NCI-H1105 (cell line): Measurements from ENCODE around the gene CENPQ.
"Not testable (repeated sequence)": the region's sequence is repeated elsewhere in the genome, so short reads cannot be mapped to it uniquely, and the experiment has no call there.

Source experiments
- DNase-seq: peaks from one replicate; lab custom pipeline; 2025; lab: John Stamatoyannopoulos, UW

CENPQ gene

DNA sequence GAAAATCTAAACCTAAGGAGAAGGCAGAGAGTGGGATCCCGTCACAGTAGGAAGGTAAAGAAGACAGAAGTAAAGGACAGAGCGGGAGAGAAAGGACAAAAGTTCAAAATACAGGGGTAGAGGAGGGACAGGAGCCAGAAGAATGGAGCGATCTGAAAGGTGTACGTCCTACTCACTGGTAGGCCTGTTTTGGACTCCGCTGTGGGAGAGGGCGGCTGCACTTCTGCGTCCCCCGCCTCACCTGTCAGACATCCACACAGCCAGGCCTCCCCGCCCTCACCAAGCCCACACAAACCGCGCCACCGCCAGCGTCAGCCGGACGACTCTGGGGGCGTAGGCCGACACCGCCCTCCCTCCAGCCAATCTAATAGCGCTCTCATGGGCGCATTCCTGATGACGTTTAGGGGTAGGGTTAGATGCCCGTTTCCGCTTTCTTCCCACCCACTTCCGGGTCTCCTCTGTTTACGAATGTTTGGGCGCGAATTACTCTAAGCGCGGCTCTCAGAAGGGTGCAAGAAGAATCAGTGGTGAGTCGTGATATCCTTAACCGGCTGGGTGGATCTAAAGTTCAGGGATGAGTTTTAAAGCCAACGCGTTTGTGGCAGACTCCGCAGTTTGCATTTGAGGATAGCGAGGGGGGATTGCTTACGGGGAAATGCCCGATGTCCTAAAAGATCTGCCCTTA is at the start of gene CENPQ, which contains the start of gene MMUT:
CENPQ (plus strand) TSS at position 444 of the 685 bp plus-strand sequence. CDS start 6,807 bp downstream, outside the sequence.
MMUT (minus strand) TSS at position 327 of the 685 bp plus-strand sequence. CDS start 3,787 bp downstream, outside the sequence.
- peak; percentile 97 for DNase-seq

DNA sequence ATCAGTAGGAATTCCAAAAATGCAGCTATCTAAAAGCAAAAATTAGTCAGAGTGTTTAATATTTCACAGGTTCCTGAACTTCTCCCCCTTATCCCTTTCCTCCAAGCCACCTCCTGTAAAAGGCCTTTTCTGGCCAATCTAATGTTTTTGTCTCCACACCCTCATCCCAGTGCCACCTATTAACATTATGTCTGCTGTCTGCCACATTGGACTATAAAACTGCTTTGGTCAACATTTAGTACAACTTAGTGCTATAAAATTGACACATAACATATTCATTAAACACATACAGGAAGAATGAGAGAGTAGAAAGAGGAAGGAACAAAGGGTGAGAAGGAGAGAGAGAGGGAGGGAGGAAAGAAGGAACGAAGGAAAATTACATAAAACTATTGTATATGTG is 47.8 kb upstream of the CENPQ start:
- no peak for DNase-seq

- no peak for DNase-seq
Measured at GRCh38 chr6:49416195-49416594, 47.0 kb upstream of the CENPQ start.

GRCh38 chr6:49423817-49424216 is 39.4 kb upstream of the CENPQ start:
- DNase-seq, result peak; percentile 16

DNA sequence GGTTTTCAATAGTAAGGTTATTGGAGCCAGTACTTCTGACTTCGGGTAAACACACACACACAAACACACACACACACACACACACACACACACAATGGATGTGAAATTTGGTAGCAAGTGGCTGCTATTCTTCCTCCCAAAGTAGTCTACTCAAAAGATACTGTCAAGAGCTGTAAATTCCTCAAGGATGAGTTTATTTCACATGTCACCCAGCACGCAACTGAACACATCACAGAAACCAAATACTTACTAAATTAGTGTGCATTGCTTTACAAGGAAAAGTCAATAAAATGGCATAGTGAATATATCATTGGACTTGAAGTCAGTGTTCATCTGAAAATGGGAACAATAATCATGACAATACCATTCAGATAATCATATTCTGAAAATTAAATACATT is 33.0 kb upstream of the CENPQ start:
- no peak for DNase-seq

DNA sequence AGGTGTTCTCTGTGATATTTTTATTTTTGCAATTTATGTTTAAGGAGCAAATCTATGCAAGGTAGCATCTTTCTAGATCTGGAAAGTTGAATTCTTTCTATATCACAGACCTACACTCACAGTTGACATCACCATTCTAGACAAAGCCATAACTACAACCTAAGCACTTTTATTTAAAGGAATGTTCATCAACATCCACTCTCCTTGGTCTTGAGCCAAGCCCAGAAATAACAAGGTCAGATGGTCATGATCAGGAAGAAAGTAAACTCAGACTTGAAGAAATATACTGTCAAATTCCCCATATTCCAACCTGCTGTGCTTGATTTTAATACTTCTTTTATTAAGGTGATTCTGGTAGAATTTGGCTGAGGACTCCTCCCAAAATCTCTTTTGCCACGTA is 32.3 kb upstream of the CENPQ start:
- DNase-seq, result no peak

- DNase-seq, result no peak
Measured at GRCh38 chr6:49453221-49453620, 9.9 kb upstream of the CENPQ start.

DNA sequence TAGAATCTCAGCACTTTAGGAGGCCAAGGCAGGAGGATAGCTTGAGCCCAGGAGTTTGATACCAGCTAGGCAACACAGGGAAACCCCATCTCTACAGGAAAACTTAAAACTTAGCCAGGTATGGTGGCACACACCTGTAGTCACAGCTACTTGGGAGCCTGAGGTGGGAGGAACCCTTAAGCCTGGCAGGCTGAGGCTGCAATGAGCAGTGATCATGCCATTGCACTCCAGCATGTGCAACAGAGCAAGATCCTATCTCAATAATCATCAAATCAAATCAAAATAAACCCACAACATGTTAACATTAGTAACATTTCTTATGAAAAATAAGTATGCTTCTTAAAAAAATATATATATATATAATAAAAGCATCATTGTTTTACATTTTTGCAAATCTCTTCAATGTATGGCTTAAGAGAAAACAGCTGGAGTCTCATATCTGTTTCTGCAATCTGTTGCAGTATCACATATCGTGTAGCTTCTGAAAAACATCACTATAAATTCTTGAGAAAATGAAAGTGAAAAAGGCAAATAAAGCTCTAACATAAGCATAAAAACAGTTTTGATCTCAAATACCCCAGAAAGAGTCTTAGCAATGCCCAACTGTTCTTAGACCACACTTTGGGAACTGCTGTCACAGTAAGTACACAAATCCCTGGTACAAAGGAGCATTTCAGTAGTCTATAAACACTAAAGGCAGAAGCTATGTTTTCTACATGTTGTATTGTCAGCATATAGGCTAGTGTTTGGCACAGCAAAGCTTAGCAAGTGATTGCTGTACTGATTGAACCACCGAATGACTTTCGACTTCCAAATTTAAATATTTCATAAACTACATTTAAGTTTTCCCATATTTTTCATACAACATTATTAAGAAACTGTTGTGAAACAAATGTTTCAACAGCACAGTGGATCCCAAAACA is 8.1 kb upstream of the CENPQ start:
- DNase-seq, result no peak

GRCh38 chr6:49457771-49458170 is 5.4 kb upstream of the CENPQ start:
- DNase-seq, result no peak

GRCh38 chr6:49462071-49462470 is 1.1 kb upstream of the CENPQ start:
- no peak for DNase-seq

- no peak for DNase-seq
Measured at GRCh38 chr6:49462599-49462926, 607 bp upstream of the CENPQ start.

DNA sequence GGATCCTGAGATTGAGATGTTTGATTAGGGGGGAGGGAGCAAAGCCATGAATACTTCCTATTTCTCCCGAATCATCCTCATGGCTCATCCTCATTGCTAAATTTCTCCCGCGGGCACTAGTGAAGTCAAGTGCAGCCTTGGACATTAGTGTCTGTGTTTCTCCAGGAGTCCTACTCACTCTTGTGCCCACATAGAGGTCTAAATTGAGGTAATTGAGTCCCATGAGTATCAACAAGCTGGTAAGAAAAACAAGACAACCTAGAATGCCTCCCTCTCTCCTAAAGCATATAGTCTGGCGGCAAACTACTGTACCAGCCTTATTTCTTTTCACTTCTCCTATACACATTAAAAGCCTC is 420 bp downstream of the CENPQ start:
- DNase-seq, result no peak

DNA sequence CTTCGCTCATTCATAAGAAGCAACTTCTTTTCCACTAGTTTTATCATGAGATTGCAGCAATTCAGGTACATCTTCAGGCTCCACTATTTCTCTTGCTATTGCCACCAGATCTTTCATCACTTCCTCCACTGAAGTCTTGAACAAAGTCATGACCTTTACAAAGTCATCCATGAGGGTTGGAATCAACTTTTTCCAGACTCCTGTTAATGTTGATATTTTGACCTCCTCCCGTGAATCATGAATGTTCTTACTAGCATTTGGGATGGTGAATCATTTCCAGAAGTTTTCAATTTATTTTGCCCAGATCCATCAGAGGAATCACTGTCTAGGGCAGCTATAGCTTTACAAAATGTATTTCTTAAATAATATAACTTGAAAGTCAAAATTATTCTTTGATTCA is 1.5 kb downstream of the CENPQ start:
- DNase-seq, result no peak

DNA sequence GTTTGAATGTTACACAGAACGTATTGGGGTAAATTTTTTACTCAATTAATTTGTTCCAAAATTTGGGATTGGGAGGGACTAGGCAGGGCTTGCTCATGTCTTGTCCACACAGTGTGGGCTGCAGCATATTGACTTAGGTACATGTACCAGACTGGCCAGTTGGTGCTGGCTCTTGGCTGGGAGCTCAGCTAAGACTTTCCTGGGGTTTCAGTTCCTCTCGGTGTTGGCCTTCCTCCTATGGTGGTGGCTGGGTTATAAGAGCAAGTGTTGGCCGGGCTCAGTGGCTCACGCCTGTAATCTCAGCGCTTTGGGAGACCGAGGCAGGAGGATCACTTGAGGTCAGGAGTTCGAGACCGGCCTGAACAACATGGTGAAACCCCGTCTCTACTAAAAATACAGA is 4.9 kb downstream of the CENPQ start:
- DNase-seq, result no peak

DNA sequence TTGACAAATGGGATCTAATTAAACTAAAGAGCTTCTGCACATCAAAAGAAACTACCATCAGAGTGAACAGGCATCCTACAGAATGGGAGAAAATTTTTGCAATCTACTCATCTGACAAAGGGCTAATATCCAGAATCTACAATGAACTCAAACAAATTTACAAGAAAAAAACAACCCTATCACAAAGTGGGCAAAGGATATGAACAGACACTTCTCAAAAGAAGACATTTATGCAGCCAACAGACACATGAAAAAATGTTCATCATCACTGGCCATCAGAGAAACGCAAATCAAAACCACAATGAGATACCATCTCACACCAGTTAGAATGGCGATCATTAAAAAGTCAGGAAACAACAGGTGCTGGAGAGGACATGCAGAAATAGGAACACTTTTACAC is 13.4 kb downstream of the CENPQ start:
- DNase-seq, result not testable (repeated sequence)

DNA sequence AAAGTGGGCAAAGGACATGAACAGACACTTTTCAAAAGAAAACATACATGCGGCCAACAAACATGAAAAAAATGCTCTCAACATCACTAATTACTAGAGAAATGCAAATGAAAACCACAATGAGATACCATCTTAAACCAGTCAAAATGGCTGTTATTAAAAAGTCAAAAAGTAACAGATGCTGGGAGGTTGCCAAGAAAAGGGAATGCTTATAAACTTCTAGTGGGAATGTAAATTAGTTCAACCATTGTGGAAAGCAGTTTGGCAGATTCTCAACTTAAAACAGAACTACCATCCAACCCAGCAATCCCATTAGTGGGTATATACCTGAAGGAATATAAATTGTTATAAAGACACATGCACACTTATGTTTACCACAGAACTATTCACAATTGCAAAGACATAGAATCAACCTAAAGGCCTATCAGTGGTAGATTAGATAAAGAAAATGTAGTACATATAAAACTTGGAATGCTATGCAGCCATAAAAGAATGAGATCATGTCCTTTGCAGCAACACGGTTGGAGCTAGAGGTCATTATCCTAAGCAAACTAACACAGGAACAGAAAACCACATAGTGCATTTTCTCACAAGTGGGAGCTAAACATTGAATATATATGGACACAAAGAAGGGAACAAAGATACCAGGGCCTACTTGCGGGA is 16.3 kb downstream of the CENPQ start:
- DNase-seq, result no peak

DNA sequence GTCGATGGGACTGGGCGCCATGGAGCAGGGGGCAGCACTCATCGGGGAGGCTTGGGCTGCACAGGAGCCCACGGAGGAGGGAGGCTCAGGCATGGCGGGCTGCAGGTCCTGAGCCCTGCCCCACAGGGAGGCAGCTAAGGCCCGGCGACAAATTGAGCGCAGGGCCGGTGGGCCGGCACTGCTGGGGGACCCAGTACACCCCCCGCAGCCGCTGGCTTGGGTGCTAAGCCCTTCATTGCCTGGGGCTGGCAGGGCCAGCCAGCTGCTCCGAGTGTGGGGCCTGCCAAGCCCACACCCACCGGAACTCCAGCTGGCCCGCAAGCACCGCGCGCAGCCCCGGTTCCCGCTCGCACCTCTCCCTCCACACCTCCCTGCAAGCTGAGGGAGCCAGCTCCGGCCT is 18.7 kb downstream of the CENPQ start:
- DNase-seq, result not testable (repeated sequence)

DNA sequence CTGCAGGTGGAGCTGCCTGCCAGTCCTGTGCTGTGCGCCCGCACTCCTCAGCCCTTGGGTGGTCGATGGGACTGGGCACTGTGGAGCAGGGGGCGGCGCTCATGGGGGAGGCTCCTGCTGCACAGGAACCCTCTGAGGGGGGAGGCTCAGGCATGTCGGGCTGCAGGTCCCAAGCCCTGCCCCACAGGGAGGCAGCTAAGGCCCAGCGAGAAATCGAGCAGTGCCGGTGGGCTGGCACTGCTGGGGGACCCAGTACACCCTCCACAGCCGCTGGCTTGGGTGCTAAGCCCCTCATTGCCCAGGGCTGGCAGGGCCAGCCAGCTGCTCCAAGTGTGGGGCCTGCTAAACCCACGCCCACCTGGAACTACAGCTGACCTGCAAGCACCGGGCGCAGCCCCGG is 20.2 kb downstream of the CENPQ start:
- DNase-seq, result not testable (repeated sequence)

DNA sequence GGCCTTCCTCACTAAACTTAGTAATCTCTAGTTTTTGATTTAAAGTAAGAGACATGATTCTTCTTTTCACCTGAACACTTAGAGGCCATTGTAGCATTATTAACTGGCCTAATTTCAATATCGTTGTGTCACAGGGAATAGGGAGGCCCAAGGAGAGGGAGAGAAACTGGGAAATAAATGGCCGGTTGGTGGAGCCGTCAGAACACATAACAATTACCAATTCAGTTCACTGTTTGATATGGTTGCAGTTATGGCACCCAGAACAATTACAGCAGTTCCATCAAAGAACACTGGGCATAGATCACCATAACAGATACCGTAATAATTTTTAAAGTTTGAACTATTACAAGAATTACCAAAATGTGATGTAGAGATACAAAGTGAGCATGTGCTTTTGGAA is 27.5 kb downstream of the CENPQ start:
- DNase-seq, result no peak

GRCh38 chr6:49497304-49497703 is 34.1 kb downstream of the CENPQ start:
- peak; percentile 69 for DNase-seq

- DNase-seq, result no peak
Measured at GRCh38 chr6:49499126-49499525, 36.0 kb downstream of the CENPQ start.

DNA sequence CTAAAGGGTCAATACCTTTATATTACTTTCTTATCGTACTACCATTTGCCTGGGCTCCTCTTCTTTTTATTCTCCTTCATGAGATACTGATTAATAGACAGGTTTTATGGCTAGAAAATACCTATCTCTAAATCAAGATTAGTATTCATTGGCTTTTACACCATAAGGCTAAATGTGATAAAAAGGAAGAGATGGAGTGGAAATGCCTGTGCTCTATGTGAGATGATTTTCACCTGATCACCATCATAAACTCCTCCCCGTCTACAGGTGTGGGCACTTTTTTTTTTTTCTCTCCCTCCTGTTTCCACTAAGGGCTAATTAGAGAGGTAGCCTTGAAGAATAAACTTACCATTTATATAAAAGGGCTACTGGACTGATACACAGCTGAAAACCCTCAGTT is 36.5 kb downstream of the CENPQ start, which contains the start of gene GLYATL3:
GLYATL3 (plus strand) TSS at position 301 of the 400 bp plus-strand sequence. CDS start 12,068 bp downstream, outside the sequence.
- DNase-seq, result no peak

DNA sequence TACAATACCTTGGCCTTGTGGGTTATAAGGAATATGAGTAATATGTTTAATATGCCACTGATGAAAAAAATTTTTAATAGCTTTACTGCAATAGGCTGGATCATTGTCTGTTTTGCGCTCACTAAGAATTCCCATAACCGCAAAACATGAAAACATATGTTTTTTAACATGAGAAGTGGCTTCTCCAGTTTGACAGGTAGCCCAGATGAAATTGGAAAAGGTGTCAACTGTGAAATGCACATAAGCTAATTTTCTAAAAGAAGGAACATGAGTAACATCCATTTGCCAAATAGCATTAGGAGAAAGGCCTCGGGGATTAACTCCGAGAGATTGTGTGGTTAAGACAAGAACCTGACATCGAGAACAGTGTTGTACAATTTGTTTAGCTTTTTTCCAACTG is 41.5 kb downstream of the CENPQ start:
- DNase-seq, result no peak
